ENCODE measurements around the gene CNTNAP5. TPM values are rescaled to one million over a fixed set of nuclear protein-coding genes. Genes with fewer than 3 reads are reported as not detected.

Gene CNTNAP5
- total and polyA plus RNA-seq, 2 of the 4 experiments (the other 2 are of a cell fraction) = not detected

GRCh38 chr2:124001696-124002430 is 23.2 kb upstream of the CNTNAP5 start:
- H3K4ac ChIP-seq (ENCODE audit: low read depth, low read length) = no peak overlapping the region
- intact Hi-C loops (cut with micrococcal nuclease) = no loop called here
- ATAC-seq (ENCODE audit: low read depth) = no peak
- no peak overlapping the region for H4K5ac ChIP-seq (ENCODE audit: low read depth, low read length)
- H2AK5ac ChIP-seq (ENCODE audit: low read depth, low read length) = no peak overlapping the region
- in situ Hi-C loops (cut with MboI; ENCODE audit: low sequenced_read_pairs) = no loop called here
- H2BK5ac ChIP-seq (ENCODE audit: low read depth, low read length, poor library complexity, severe bottlenecking) = no peak overlapping the region
- H3K9me1 ChIP-seq (ENCODE audit: insufficient read depth, low read length) = no peaks in the 10 kb centered on the region
- H3K36me3 ChIP-seq (ENCODE audit: control insufficient read depth, insufficient read depth, low read length) = no peaks in the 10 kb centered on the region
- no peak overlapping the region for H3K4me3 ChIP-seq (ENCODE audit: insufficient read depth, low read depth, low read length)
- no peak overlapping the region for H3K27ac ChIP-seq (ENCODE audit: insufficient read depth, low read length)
- no peaks in the 10 kb centered on the region for H3K27me3 ChIP-seq (ENCODE audit: control insufficient read depth, insufficient read depth, low read length)
- H3K4me2 ChIP-seq (ENCODE audit: low read depth, low read length) = no peak overlapping the region
- WGBS, 2 experiments (ENCODE audit: extremely low coverage in 2 of 2, insufficient read length in 1 of 2) = no CpG with 5 or more reads among the region's 11 CpGs
- ChIA-PET CTCF (no interaction called here), POLR2A (ENCODE audit: unreplicated experiment) (no interaction called here)
- H2BK120ac ChIP-seq (ENCODE audit: low read depth, low read length) = no peak overlapping the region
- H3K9ac ChIP-seq (ENCODE audit: low read depth, low read length) = no peak overlapping the region
- peaks cover 2% of the 10 kb centered on the region; the same call in 1 of the 2 replicates for H3K9me3 ChIP-seq (ENCODE audit: control insufficient read depth, insufficient read depth, low read length)
- no peak for DNase-seq
- H4K8ac ChIP-seq (ENCODE audit: low read depth in 2 of 2, low read length in 2 of 2) = no peak overlapping the region
- dilution Hi-C loops (cut with HindIII; ENCODE audit: low sequenced_read_pairs, unreplicated experiment) = no loop called here
- no peak overlapping the region for H2AK9ac ChIP-seq (replicated peaks; ENCODE audit: low read depth, low read length, poor library complexity)
- H3K56ac ChIP-seq (ENCODE audit: extremely low read depth, insufficient read depth, low read length) = no peak overlapping the region
- H4K91ac ChIP-seq (ENCODE audit: insufficient read depth, low read depth, low read length) = no peak overlapping the region
- BruUV-seq (replicated peaks) = no TSS peak
- no peak overlapping the region for H3K23ac ChIP-seq (ENCODE audit: low read depth, low read length)
- no peak overlapping the region for H3K14ac ChIP-seq (replicated peaks; ENCODE audit: low read depth, low read length)
- TF ChIP-seq POLR2A (IDR thresholded peaks at IDR 0.05; ENCODE audit: low read depth, low read length) (no peak), CEBPB (IDR thresholded peaks at IDR 0.05; ENCODE audit: low read depth, low read length) (no peak), NFE2L2 (IDR thresholded peaks at IDR 0.05; ENCODE audit: low read depth, low read length) (no peak)
- no peaks in the 10 kb centered on the region for H4K20me1 ChIP-seq (ENCODE audit: insufficient read depth, low read length)
- no peaks in the 10 kb centered on the region for H3K4me1 ChIP-seq (ENCODE audit: control insufficient read depth, insufficient read depth, low read length)
- no peak overlapping the region for H3K18ac ChIP-seq (ENCODE audit: low read depth, low read length)
- no peak overlapping the region for H2AFZ ChIP-seq (replicated peaks; ENCODE audit: low read length, poor library complexity)
- no peak overlapping the region for H2BK20ac ChIP-seq (ENCODE audit: low read depth, low read length)
- H2BK15ac ChIP-seq (ENCODE audit: low read depth, low read length) = no peak overlapping the region
- H3K79me1 ChIP-seq (ENCODE audit: low read depth in 1 of 2, low read length in 2 of 2) = no peaks in the 10 kb centered on the region

All from IMR-90 (cell line).